ENCODE measurements around the gene THNSL1. TPM values are rescaled to one million over a fixed set of nuclear protein-coding genes. Genes with fewer than 3 reads are reported as not detected.

Gene THNSL1
- polyA plus RNA-seq, 1 donor from 2014 or later: 5.1 TPM

DNA sequence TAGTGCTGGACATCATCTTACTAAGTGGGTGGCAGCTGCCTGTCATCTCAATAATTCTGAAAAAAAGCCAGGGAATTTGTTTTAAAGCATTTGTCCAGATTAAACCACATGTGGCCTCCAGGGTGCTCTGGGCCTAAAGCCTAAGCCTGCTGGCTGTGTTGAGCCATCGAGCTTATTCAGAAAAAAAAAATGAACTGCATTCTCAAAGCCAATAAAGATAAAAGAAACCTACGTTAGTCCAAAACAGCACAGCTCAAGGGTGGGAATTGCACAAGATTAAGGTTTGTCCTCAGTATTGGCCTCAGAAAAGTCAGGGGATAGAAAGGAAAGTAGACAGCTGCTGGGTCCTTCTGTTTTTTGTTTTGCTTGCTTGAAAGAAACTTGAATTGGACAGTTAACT, 41.4 kb upstream of the THNSL1 start:
- H2AFZ ChIP-seq (ENCODE audit: low read depth, low read length): no peak overlapping the region
- H3K4me3 ChIP-seq (ENCODE audit: low read length): no peak overlapping the region
- no peak overlapping the region for H3K27ac ChIP-seq (ENCODE audit: low read length)

DNA sequence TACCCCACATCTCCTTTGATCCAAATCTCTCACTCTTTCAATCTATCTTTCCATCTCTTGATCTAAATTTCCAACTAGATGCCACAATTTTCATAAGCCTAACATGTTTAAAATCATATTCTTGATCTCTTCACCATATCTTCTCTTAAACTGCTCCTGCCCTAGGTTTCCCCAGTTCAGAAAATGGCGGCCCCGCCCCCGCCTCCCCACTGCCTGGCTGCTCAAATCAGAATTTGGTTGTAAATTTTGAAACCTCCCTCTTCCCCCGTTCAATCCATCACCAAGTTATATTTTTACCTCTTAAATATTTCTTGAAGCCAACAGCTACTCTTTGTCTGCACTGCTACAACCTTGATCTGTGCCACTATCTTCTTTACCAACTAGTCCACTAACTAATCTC, 36.7 kb upstream of the THNSL1 start:
- H4K20me1 ChIP-seq (ENCODE audit: insufficient read depth): no peaks in the 10 kb centered on the region
- no peak overlapping the region for H3K4me3 ChIP-seq (ENCODE audit: low read length)
- no peak overlapping the region for H3K4me2 ChIP-seq (ENCODE audit: low read length)
- no peaks in the 10 kb centered on the region for H3K27me3 ChIP-seq (ENCODE audit: insufficient read depth, low read depth, low read length)
- TF ChIP-seq, protein P1, sequence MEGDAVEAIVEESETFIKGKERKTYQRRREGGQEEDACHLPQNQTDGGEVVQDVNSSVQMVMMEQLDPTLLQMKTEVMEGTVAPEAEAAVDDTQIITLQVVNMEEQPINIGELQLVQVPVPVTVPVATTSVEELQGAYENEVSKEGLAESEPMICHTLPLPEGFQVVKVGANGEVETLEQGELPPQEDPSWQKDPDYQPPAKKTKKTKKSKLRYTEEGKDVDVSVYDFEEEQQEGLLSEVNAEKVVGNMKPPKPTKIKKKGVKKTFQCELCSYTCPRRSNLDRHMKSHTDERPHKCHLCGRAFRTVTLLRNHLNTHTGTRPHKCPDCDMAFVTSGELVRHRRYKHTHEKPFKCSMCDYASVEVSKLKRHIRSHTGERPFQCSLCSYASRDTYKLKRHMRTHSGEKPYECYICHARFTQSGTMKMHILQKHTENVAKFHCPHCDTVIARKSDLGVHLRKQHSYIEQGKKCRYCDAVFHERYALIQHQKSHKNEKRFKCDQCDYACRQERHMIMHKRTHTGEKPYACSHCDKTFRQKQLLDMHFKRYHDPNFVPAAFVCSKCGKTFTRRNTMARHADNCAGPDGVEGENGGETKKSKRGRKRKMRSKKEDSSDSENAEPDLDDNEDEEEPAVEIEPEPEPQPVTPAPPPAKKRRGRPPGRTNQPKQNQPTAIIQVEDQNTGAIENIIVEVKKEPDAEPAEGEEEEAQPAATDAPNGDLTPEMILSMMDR (IDR thresholded peaks at IDR 0.05; ENCODE audit: poor library complexity, severe bottlenecking): no peak
- TF ChIP-seq MXI1 (conservative IDR thresholded peaks at IDR 0.05; ENCODE audit: poor library complexity, severe bottlenecking) (no peak), TAF1 (IDR thresholded peaks at IDR 0.05; ENCODE audit: low read depth) (no peak), POLR2AphosphoS5 (IDR thresholded peaks at IDR 0.05) (no peak), RAD21 (conservative IDR thresholded peaks at IDR 0.05) (no peak), EZH2 (IDR thresholded peaks at IDR 0.05; ENCODE audit: borderline replicate concordance, insufficient read depth, low read length, poor library complexity, severe bottlenecking) (no peak), SMC3 (conservative IDR thresholded peaks at IDR 0.05; ENCODE audit: poor library complexity) (no peak), EP300 (conservative IDR thresholded peaks at IDR 0.05; ENCODE audit: poor library complexity, severe bottlenecking) (no peak)
- TF ChIP-seq, protein P2, sequence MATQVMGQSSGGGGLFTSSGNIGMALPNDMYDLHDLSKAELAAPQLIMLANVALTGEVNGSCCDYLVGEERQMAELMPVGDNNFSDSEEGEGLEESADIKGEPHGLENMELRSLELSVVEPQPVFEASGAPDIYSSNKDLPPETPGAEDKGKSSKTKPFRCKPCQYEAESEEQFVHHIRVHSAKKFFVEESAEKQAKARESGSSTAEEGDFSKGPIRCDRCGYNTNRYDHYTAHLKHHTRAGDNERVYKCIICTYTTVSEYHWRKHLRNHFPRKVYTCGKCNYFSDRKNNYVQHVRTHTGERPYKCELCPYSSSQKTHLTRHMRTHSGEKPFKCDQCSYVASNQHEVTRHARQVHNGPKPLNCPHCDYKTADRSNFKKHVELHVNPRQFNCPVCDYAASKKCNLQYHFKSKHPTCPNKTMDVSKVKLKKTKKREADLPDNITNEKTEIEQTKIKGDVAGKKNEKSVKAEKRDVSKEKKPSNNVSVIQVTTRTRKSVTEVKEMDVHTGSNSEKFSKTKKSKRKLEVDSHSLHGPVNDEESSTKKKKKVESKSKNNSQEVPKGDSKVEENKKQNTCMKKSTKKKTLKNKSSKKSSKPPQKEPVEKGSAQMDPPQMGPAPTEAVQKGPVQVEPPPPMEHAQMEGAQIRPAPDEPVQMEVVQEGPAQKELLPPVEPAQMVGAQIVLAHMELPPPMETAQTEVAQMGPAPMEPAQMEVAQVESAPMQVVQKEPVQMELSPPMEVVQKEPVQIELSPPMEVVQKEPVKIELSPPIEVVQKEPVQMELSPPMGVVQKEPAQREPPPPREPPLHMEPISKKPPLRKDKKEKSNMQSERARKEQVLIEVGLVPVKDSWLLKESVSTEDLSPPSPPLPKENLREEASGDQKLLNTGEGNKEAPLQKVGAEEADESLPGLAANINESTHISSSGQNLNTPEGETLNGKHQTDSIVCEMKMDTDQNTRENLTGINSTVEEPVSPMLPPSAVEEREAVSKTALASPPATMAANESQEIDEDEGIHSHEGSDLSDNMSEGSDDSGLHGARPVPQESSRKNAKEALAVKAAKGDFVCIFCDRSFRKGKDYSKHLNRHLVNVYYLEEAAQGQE (IDR thresholded peaks at IDR 0.05; ENCODE audit: borderline replicate concordance): no peak
- H3K27ac ChIP-seq (ENCODE audit: low read length): no peak overlapping the region
- H3K9me2 ChIP-seq (ENCODE audit: insufficient read depth, low read length): no peaks in the 10 kb centered on the region
- H3F3A ChIP-seq (ENCODE audit: insufficient read depth, low read length, poor library complexity, severe bottlenecking): no peaks in the 10 kb centered on the region
- no peaks in the 10 kb centered on the region for H3K36me3 ChIP-seq (ENCODE audit: insufficient read depth, low read length)
- H2AFZ ChIP-seq (ENCODE audit: low read depth, low read length): no peak overlapping the region
- no peaks in the 10 kb centered on the region for H3K9me3 ChIP-seq (ENCODE audit: low read length)
- no peaks in the 10 kb centered on the region for H3K79me2 ChIP-seq (replicated peaks; ENCODE audit: insufficient read depth, low read length)
- no peak overlapping the region for H3K9ac ChIP-seq (ENCODE audit: low read length)

More for the DNA sequence above, 41.4 kb upstream of the THNSL1 start:
- Histone ChIP-seq H3K9ac (ENCODE audit: low read length) (no peak overlapping the region), H4K20me1 (ENCODE audit: insufficient read depth) (no peaks in the 10 kb centered on the region), H3K4me2 (ENCODE audit: low read length) (no peak overlapping the region), H3K9me3 (ENCODE audit: low read length) (no peaks in the 10 kb centered on the region), H3K9me2 (ENCODE audit: insufficient read depth, low read length) (no peaks in the 10 kb centered on the region), H3F3A (ENCODE audit: insufficient read depth, low read length, poor library complexity, severe bottlenecking) (no peaks in the 10 kb centered on the region), H3K79me2 (replicated peaks; ENCODE audit: insufficient read depth, low read length) (no peaks in the 10 kb centered on the region), H3K36me3 (ENCODE audit: insufficient read depth, low read length) (no peaks in the 10 kb centered on the region), H3K27me3 (ENCODE audit: insufficient read depth, low read depth, low read length) (no peaks in the 10 kb centered on the region)
- TF ChIP-seq SMC3 (conservative IDR thresholded peaks at IDR 0.05; ENCODE audit: poor library complexity) (no peak), RAD21 (conservative IDR thresholded peaks at IDR 0.05) (no peak), EZH2 (IDR thresholded peaks at IDR 0.05; ENCODE audit: borderline replicate concordance, insufficient read depth, low read length, poor library complexity, severe bottlenecking) (no peak), MXI1 (conservative IDR thresholded peaks at IDR 0.05; ENCODE audit: poor library complexity, severe bottlenecking) (no peak), EP300 (conservative IDR thresholded peaks at IDR 0.05; ENCODE audit: poor library complexity, severe bottlenecking) (no peak), POLR2AphosphoS5 (IDR thresholded peaks at IDR 0.05) (no peak), TAF1 (IDR thresholded peaks at IDR 0.05; ENCODE audit: low read depth) (no peak)
- TF ChIP-seq, protein P2 (IDR thresholded peaks at IDR 0.05; ENCODE audit: borderline replicate concordance): no peak
- TF ChIP-seq, protein P1 (IDR thresholded peaks at IDR 0.05; ENCODE audit: poor library complexity, severe bottlenecking): no peak
